SK-N-SH (cell line): ENCODE results near the gene SELENOS. TPM values are rescaled to one million over a fixed set of nuclear protein-coding genes. Genes with fewer than 3 reads are reported as not detected.

ENCODE experiments used
- CTCF ChIA-PET: fragments of 300-600, 350-600 bp; formaldehyde crosslinking; extraction: SDS; loops from one replicate; lab custom pipeline; 2021; lab: Yijun Ruan, JAX
- POLR2A ChIA-PET: fragments of 350-600 bp; sonication (Branson Sonifier 250); formaldehyde crosslinking; extraction: SDS; loops from one replicate; lab custom pipeline; 2020; ENCODE audit warnings: antibody characterized with exemption, inconsistent platforms; lab: Yijun Ruan, JAX
- DNase-seq: peaks from one replicate; pipeline ENCODE4 v3.0.0; 2012
- H2AFZ ChIP-seq: fragments of 200-600 bp; sonication (generic); 2 replicates; pipeline ENCODE4 v1.8.1; 2016; ENCODE audit warnings: antibody characterized with exemption, mild to moderate bottlenecking, low read depth
- H3F3A ChIP-seq: fragments of 200-600 bp; sonication (generic); replicated peaks from 2 replicates; pipeline ENCODE3; 2016; ENCODE audit warnings: antibody characterized with exemption, mild to moderate bottlenecking; ENCODE audit not compliant: insufficient read depth
- H3K27ac ChIP-seq, 2 experiments: fragments of 200-500 bp in 1 of 2; fragments of 200-600 bp in 1 of 2; sonication (Bioruptor generic) in 1 of 2; sonication (generic), shearing (Covaris generic) in 1 of 2; 2 replicates each; pipeline versions ENCODE4 v1.5.1 to v1.6.1; 2014 to 2016; ENCODE audit warnings: low read depth in 2 of 2, inconsistent platforms in 1 of 2, low read length in 1 of 2, mild to moderate bottlenecking in 1 of 2, mixed read lengths in 1 of 2
- H3K27me3 ChIP-seq: fragments of 200-600 bp; sonication (generic), shearing (Covaris generic); 2 replicates; pipeline ENCODE4 v1.6.1; 2016; ENCODE audit warnings: mixed run types; ENCODE audit not compliant: insufficient read depth
- H3K36me3 ChIP-seq, 2 experiments: fragments of 200-500 bp in 1 of 2; fragments of 200-600 bp in 1 of 2; sonication (Bioruptor generic) in 1 of 2; sonication (generic) in 1 of 2; replicated peaks in 1 of 2; 2 replicates each; pipeline versions ENCODE3 to v1.5.1; 2014 to 2016; ENCODE audit warnings: low read length in 1 of 2, mild to moderate bottlenecking in 1 of 2; ENCODE audit not compliant: insufficient read depth in 2 of 2, control insufficient read depth in 1 of 2
- H3K4me1 ChIP-seq, 2 experiments: fragments of 200-500 bp in 1 of 2; fragments of 200-600 bp in 1 of 2; sonication (Bioruptor generic) in 1 of 2; sonication (generic), shearing (Covaris generic) in 1 of 2; 2 replicates each; pipeline versions ENCODE4 v1.5.1 to v1.6.1; 2014 to 2016; ENCODE audit warnings: low read depth in 1 of 2, low read length in 1 of 2, mixed run types in 1 of 2; ENCODE audit not compliant: insufficient read depth in 2 of 2, control insufficient read depth in 1 of 2
- H3K4me2 ChIP-seq: fragments of 200-600 bp; sonication (generic), shearing (Covaris generic); 2 replicates; pipeline ENCODE4 v1.6.1; 2017; ENCODE audit warnings: mixed run types
- H3K4me3 ChIP-seq, 2 experiments: fragments of 200-500 bp in 1 of 2; fragments of 200-600 bp in 1 of 2; sonication (Bioruptor generic) in 1 of 2; sonication (generic), shearing (Covaris generic) in 1 of 2; 2 replicates each; pipeline versions ENCODE4 v1.5.1 to v1.8.1; 2014 to 2016; ENCODE audit warnings: low read depth in 2 of 2, inconsistent platforms in 1 of 2, low read length in 1 of 2, mild to moderate bottlenecking in 1 of 2, mixed read lengths in 1 of 2, moderate library complexity in 1 of 2
- H3K79me2 ChIP-seq: fragments of 200-600 bp; sonication (generic); 2 replicates; pipeline ENCODE4 v1.8.1; 2017; ENCODE audit warnings: mild to moderate bottlenecking; ENCODE audit not compliant: insufficient read depth
- H3K9ac ChIP-seq: fragments of 200-600 bp; sonication (generic); 2 replicates; pipeline ENCODE4 v1.6.1; 2017; ENCODE audit warnings: mixed run types
- H3K9me2 ChIP-seq: fragments of 200-600 bp; sonication (generic); 2 replicates; pipeline ENCODE4 v1.6.1; 2017; ENCODE audit warnings: mixed run types
- H3K9me3 ChIP-seq: fragments of 200-600 bp; sonication (generic); 2 replicates; pipeline ENCODE4 v1.6.1; 2017; ENCODE audit warnings: mixed run types, mild to moderate bottlenecking, moderate library complexity
- H4K20me1 ChIP-seq: fragments of 200-600 bp; sonication (generic); 2 replicates; pipeline ENCODE4 v1.6.1; 2017; ENCODE audit warnings: mild to moderate bottlenecking, mixed run types; ENCODE audit not compliant: insufficient read depth
- FOXM1 ChIP-seq: IDR thresholded peaks from 2 replicates; pipeline ENCODE4 v1.4.0; 2012; ENCODE audit warnings: low read depth, mild to moderate bottlenecking
- GATA2 ChIP-seq: sonication (generic); formaldehyde crosslinking; IDR thresholded peaks from 2 replicates; pipeline ENCODE4 v1.5.0; 2020; ENCODE audit warnings: mild to moderate bottlenecking, missing genetic modification reagents
- MEF2A ChIP-seq: IDR thresholded peaks from 2 replicates; pipeline ENCODE4 v1.4.0; 2012; ENCODE audit warnings: low read depth, borderline replicate concordance
- NFIC ChIP-seq: IDR thresholded peaks from 2 replicates; pipeline ENCODE4 v1.4.0; 2012; ENCODE audit warnings: borderline replicate concordance
- NRF1 ChIP-seq: IDR thresholded peaks from 2 replicates; pipeline ENCODE4 v1.6.1; 2012; ENCODE audit warnings: low read depth, mild to moderate bottlenecking, low read length
- POLR2AphosphoS5 ChIP-seq: IDR thresholded peaks from 2 replicates; pipeline ENCODE4 v1.6.1; 2012; ENCODE audit warnings: low read depth, low read length
- RAD21 ChIP-seq: IDR thresholded peaks from 2 replicates; pipeline ENCODE4 v1.6.1; 2012; ENCODE audit warnings: mild to moderate bottlenecking, low read length
- RCOR1 ChIP-seq: fragments of 150-350 bp; IDR thresholded peaks from 2 replicates; pipeline ENCODE4 v1.6.1; 2017; ENCODE audit warnings: antibody characterized with exemption, low read length
- RFX5 ChIP-seq: IDR thresholded peaks from 2 replicates; pipeline ENCODE4 v1.6.1; 2012; ENCODE audit warnings: mild to moderate bottlenecking, improper control_type of control experiment, low read length
- SMC3 ChIP-seq: IDR thresholded peaks from 2 replicates; pipeline ENCODE4 v1.6.1; 2012; ENCODE audit warnings: low read depth, low read length, improper control_type of control experiment
- TAF1 ChIP-seq: IDR thresholded peaks from 2 replicates; pipeline ENCODE4 v1.6.1; 2012; ENCODE audit warnings: low read depth, mild to moderate bottlenecking, low read length, moderate library complexity, borderline replicate concordance
- TEAD4 ChIP-seq: IDR thresholded peaks from 2 replicates; pipeline ENCODE4 v1.4.0; 2012; ENCODE audit warnings: mild to moderate bottlenecking, borderline replicate concordance; ENCODE audit not compliant: insufficient read depth
- YY1 ChIP-seq: IDR thresholded peaks from 2 replicates; pipeline ENCODE4 v1.4.0; 2012; ENCODE audit warnings: low read depth, mild to moderate bottlenecking
- ZBTB33 ChIP-seq: IDR thresholded peaks from 2 replicates; pipeline ENCODE4 v1.4.0; 2012; ENCODE audit warnings: low read depth, borderline replicate concordance
- WGBS: methylation state at CpG from one replicate; pipeline ENCODE4 v1.1.6; 2017; ENCODE audit warnings: low lambda C conversion rate; 5-methylcytosine and 5-hydroxymethylcytosine counted together
- polyA plus RNA-seq, 3 experiments: library from polyadenylated mRNA; depleted of rRNA; stranded (reverse); fragments of >200 nt; gene quantifications; 2 replicates each; pipeline ENCODE4 v1.2.3, GENCODE V29; 2012
- TF ChIP-seq, protein P1 (sequence below): IDR thresholded peaks from 2 replicates; pipeline ENCODE4 v1.6.1; 2012; ENCODE audit warnings: mild to moderate bottlenecking, low read depth, low read length, moderate library complexity
- TF ChIP-seq, protein P2 (sequence below): fragments of 150-350 bp; IDR thresholded peaks from 2 replicates; pipeline ENCODE4 v1.6.1; 2017; ENCODE audit warnings: antibody characterized with exemption, low read length, low read depth, borderline replicate concordance
- TF ChIP-seq, protein P3 (sequence below): IDR thresholded peaks from 2 replicates; pipeline ENCODE4 v1.4.0; 2012; ENCODE audit warnings: low read depth

Gene SELENOS
- polyA plus RNA-seq, 1 of the 3 experiments (the other 2 are of a cell fraction), result 101 TPM

- H3K9ac ChIP-seq, result no peak overlapping the region
- H3K79me2 ChIP-seq, result peaks cover 97% of the 10 kb centered on the region
- no peaks in the 10 kb centered on the region for H3K27me3 ChIP-seq
- H3K36me3 ChIP-seq, result peaks cover 0 to 18% of the 10 kb centered on the region in 2 experiments
- CTCF ChIA-PET, result interaction anchor here (12.8 kb wide), 1 partner anchor 157 kb away, joined by 190 read pairs; no protein-coding TSS in a partner anchor
- DNase-seq, result no peak
- no peak overlapping the region for H3K27ac ChIP-seq
- H3K4me2 ChIP-seq, result no peak overlapping the region
- TF ChIP-seq TAF1, result no peak
- TF ChIP-seq NFIC, result no peak
- TF ChIP-seq, protein P1, sequence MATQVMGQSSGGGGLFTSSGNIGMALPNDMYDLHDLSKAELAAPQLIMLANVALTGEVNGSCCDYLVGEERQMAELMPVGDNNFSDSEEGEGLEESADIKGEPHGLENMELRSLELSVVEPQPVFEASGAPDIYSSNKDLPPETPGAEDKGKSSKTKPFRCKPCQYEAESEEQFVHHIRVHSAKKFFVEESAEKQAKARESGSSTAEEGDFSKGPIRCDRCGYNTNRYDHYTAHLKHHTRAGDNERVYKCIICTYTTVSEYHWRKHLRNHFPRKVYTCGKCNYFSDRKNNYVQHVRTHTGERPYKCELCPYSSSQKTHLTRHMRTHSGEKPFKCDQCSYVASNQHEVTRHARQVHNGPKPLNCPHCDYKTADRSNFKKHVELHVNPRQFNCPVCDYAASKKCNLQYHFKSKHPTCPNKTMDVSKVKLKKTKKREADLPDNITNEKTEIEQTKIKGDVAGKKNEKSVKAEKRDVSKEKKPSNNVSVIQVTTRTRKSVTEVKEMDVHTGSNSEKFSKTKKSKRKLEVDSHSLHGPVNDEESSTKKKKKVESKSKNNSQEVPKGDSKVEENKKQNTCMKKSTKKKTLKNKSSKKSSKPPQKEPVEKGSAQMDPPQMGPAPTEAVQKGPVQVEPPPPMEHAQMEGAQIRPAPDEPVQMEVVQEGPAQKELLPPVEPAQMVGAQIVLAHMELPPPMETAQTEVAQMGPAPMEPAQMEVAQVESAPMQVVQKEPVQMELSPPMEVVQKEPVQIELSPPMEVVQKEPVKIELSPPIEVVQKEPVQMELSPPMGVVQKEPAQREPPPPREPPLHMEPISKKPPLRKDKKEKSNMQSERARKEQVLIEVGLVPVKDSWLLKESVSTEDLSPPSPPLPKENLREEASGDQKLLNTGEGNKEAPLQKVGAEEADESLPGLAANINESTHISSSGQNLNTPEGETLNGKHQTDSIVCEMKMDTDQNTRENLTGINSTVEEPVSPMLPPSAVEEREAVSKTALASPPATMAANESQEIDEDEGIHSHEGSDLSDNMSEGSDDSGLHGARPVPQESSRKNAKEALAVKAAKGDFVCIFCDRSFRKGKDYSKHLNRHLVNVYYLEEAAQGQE, result no peak
- TF ChIP-seq RCOR1, result no peak
- TF ChIP-seq YY1, result no peak
- no peak for TF ChIP-seq MEF2A
- TF ChIP-seq FOXM1, result no peak
- no peak for TF ChIP-seq GATA2 (CRISPR knock-in tag)
- no peak for TF ChIP-seq ZBTB33
- no peak for TF ChIP-seq RFX5
- TF ChIP-seq SMC3, result no peak
- no peak for TF ChIP-seq POLR2AphosphoS5
- no peak for TF ChIP-seq RAD21
- TF ChIP-seq, protein P2, sequence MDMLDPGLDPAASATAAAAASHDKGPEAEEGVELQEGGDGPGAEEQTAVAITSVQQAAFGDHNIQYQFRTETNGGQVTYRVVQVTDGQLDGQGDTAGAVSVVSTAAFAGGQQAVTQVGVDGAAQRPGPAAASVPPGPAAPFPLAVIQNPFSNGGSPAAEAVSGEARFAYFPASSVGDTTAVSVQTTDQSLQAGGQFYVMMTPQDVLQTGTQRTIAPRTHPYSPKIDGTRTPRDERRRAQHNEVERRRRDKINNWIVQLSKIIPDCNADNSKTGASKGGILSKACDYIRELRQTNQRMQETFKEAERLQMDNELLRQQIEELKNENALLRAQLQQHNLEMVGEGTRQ, result no peak
- TF ChIP-seq, protein P3, sequence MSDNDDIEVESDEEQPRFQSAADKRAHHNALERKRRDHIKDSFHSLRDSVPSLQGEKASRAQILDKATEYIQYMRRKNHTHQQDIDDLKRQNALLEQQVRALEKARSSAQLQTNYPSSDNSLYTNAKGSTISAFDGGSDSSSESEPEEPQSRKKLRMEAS, result no peak
- TF ChIP-seq TEAD4, result no peak
- TF ChIP-seq NRF1, result no peak
- H3K4me1 ChIP-seq, result peaks cover 11 to 41% of the 10 kb centered on the region in 2 experiments; a peak in 2 of 4 replicates
- 95% methylated on average over 6 of the region's 6 CpGs for WGBS
- H2AFZ ChIP-seq, result no peak overlapping the region
- no peak overlapping the region for H3K4me3 ChIP-seq
- no peaks in the 10 kb centered on the region for H3K9me2 ChIP-seq
- POLR2A ChIA-PET, result no interaction called here
- H3K9me3 ChIP-seq, result no peaks in the 10 kb centered on the region
- H4K20me1 ChIP-seq, result peaks cover 94% of the 10 kb centered on the region
- H3F3A ChIP-seq, result no peaks in the 10 kb centered on the region
Observed at GRCh38 chr15:101246391-101246790, 30.9 kb downstream of the SELENOS start.
